H54 (cell line): ENCODE results near the gene SPEN.

ENCODE experiments used
- DNase-seq: peaks from one replicate; pipeline ENCODE4 v3.0.0; 2011; ENCODE audit warnings: low spot score, mixed read lengths; ENCODE audit not compliant: insufficient read length
- FAIRE-seq: peaks from 3 replicates; lab custom pipeline; 2011; peaks lifted over from hg19 to GRCh38; lab: Jason Lieb, UNC
- POLR2A ChIP-seq: IDR thresholded peaks from 2 replicates; pipeline ENCODE4 v1.6.1; 2011; ENCODE audit warnings: low read depth, mild to moderate bottlenecking, low read length

Gene SPEN

DNA sequence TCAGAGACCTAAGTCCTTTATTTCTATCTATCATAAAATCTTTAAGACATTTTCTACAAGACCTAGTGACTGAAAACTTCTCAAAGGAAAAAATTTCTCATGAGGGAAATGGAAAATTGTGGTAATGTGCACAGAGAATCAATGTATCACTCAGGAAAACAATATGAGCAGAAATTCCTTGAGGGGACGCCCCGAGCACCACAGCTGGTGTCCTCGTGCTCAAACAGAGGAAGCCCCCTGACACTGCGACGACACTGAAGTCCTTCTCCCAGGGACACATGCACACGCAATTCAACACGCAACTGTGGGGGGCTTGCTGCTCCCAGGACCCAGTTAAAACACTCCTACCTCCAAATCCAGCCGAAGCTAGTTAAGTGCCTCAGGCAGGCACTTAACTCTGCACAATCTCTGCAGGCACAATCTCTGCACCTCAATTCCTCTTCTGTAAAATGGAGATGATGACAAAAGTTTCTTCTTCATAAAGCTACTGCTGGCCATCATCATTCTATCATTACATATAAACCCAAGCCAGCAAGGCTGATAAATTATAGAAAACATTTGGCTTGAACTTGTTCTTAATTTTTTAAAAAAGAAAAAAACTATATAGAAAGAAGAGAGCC, 112.4 kb downstream of the SPEN start:
- FAIRE-seq (no peak), DNase-seq (no peak)
- TF ChIP-seq POLR2A: no peak

DNA sequence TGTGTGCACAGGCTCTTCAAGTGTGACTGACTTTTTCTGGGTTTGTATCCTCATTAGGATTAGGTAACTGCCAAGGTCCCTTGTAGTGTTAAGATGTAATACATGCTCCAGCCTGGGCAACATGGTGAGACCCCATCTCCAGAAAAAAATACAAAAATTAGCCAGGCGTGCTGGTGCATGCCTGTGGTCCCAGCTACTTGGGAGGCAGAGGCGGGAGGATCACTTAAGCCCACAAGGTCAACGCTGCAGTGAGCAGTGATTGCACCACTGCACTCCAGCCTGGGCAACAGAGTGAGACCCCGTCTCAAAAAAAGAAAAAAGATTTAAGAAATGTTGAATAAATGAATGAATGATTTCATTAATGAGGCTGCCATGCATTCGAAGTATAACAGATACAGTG, 113.3 kb downstream of the SPEN start:
- TF ChIP-seq POLR2A: no peak

DNA sequence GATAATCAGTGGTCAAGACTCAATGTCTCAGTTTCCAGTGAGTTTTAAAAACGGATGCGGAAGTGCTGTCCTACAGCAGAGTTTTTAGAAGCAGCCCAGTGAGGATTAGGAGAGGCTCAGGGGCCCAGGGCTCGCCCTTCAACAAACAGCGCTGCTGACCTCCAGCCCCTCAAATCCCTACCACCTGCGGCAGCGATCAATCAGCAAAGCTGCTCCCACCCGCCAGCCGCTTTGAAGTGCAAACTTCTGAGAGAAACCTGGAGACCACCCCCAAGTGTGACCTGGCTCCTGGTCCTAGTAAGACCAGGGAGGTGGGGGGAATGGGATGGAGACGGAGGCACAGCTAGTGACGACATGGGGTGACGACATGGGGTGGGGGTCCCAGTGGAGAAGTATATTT, 114.0 kb downstream of the SPEN start:
- DNase-seq (no peak), FAIRE-seq (no peak)
- no peak for TF ChIP-seq POLR2A

More for the DNA sequence above, 113.3 kb downstream of the SPEN start:
- FAIRE-seq: no peak
- no peak for DNase-seq

DNA sequence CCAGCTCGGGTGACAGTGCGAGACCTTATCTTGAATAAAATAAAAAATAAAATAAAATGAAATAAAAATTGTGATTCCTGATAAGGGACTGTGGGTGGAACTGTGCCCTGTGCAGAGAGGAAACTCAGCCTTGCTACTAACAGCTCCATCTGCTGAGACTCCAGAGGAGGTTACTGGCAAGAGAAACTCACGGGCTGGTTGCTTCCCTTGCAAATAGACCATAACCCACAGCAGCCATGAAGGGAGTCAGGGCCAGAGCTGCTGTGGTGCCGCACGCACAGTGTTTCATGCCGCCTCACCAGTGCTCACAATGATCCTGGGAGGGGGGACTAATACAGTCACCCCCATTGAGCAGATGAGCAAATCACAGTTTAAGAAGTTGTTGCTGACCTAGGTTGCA, 114.7 kb downstream of the SPEN start:
- DNase-seq (no peak), FAIRE-seq (no peak)
- no peak for TF ChIP-seq POLR2A

DNA sequence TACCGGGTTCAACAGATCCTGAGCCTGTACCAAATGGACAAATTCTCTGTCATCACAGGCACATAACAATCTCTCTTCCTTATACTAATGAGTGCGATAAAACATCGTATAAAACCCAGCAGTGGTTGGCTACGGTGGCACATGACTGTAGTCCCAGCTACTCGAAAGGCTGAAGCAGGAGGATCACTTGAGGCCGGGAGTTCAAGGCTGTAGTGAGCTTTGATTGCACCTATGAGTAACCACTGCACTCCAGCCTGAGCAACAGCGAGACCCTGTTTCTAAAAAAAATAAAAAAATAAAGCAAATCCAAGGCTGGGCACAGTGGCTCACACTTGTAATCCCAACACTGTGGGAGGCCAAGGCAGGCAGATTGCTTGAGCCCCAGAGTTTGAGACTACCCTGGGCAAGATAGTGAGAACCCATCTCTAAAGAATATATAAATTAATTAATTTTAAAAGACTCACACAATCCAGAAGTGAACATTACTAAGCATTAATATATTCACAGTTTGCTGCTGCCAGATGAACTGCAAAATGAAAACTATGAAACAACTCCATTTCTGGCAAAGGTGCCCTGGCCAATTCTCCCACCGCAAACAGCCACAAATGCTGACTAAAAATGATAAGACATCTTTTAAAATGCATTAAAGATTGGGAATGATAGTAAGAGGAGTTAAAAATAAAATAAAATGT, 115.3 kb downstream of the SPEN start:
- FAIRE-seq (no peak), DNase-seq (no peak)
- TF ChIP-seq POLR2A: no peak

DNA sequence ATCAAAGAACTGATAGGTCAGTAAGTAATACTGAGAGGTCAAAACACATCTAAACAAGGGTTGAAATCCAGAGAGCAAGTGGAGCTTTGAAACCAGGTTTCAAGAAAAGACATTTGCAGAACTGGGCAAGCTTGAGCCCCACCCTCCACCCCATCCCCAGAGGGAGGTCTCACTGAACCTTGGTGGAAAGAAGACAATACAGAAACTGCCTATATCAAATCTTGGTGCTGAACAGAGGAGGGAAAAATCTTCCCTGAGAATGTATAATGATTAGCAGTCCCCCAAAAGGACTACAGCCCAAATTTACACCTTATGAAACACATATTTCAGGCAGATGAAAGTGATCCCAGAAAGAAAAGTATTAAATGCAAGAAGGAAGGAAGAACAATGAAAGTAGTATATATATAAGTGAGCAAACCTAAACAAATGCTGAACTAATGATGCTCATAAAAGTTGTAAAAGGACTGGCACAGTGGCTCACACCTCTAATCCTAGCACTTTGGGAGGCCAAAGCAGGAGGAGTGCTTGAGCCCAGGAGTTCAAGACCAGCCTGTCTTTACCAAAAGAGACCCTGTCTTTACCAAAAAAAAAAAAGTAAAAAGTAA, 116.0 kb downstream of the SPEN start:
- no peak for FAIRE-seq
- TF ChIP-seq POLR2A: no peak

DNA sequence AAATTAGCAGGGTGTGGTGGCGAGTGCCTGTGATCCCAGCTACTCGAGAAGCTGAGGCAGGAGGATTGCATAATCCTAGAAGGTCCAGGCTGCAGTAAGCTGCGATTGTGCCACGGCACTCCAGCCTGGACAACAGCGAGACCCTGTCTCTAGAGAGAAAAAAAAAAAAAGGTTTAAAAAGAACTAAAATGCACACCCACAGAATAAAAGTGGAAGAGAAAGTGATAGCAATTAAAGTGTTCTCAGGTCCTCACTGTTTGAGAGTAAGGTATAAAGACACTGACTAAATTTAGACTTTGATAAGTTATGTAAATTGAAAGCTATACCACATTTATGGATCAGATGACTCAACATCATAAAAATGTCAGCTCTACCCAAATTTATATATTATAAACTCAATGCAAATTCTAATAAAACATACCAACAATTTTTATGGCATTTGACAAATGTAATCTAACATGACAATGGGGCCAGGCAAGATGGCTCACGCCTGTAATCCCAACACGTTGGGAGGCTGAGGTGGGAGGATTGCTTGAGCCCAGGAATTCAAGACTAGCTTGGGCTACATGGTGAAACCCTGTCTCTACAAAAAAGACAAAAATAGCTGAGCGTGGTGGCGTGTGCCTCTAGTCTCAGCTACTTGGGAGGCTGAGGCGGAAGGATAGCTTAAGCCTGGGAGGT, 116.6 kb downstream of the SPEN start:
- DNase-seq (no peak), FAIRE-seq (no peak)

More for the DNA sequence above, 116.0 kb downstream of the SPEN start:
- no peak for DNase-seq

DNA sequence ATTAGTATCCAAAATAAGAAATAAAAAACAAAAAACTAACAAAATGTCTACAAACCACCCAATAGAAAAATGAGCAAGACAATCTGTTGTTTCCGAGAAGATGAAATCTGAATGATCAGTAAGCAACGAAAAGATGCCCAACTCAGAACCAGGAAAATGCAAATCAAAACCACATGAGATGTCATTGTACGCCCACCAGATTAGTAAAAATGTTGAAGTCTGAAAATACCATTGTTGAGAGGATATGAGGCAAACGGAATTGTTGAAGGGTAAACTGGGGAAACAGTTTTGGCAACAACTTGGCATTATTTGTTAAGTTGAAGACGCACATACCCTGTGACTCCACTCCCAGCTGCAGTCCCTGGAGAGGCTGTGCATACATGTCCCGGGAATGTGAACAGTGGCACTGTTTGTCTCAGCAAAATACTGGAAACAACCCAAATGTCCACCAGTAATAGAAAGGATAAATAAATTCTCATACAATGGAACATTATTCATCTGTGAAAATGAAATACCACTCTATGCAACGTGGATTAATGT, 117.8 kb downstream of the SPEN start:
- FAIRE-seq: no peak
- no peak for TF ChIP-seq POLR2A
- DNase-seq: no peak

More for the DNA sequence above, 116.6 kb downstream of the SPEN start:
- no peak for TF ChIP-seq POLR2A

DNA sequence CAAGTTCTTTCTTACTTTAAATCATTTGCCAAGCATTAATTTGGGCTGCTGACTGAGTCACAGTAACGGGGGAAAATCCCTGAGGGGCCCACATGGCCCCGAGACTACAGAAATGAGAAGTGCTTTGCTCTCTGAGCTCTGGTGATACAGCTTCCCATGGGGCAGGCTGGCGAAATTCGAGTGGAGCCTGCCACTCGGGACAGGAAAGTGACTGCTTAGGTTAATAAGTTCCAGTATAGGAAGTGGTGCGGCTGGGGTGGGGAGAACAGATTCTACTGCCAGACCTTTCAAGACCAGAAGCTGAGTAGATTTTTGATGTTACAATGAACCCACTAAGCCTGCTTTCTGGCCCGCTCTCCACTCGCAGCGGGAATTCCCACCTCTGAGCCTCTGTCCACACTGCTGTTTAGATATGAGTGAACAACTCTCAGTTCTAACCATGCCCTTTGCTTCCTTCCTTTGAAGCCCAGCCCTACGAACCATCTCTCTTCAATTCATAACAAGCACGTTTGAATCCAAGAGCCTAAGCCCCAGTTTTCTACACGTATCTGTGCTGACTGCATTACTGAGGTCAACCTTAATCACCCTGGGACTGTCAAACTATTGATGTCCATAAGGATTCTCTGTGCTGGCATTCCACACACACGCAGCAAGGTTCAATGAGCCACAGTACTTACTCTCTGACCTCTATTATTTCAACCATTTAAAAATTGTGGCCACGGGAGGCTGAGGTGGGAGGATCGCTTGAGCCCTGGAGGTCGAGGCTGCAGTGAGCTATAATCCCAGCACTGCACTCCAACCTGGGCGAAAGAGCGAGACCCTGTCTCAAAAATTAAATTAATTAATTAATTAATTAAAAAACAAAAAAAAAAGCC, 118.8 kb downstream of the SPEN start:
- FAIRE-seq (no peak), DNase-seq (no peak)
- TF ChIP-seq POLR2A: no peak

DNA sequence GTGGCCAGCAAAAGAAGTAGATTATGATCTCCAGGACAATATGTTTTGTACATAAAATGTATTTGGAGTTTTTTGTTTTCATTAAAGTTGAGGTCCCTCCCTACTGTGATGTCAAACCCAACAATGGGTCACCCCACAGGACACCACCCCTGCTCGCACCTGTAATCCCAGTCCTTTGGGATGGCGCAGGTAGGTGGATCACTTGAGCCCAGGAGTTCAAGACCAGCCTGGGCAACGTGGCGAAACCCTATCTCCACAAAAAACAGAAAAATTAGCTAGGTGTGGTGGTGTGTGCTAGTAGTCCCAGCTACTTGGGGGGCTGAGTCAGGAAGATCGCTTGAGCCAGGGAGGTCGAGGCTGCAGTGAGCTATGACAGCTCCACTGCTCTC, 119.4 kb downstream of the SPEN start:
- no peak for DNase-seq
- no peak for FAIRE-seq
- TF ChIP-seq POLR2A: no peak

DNA sequence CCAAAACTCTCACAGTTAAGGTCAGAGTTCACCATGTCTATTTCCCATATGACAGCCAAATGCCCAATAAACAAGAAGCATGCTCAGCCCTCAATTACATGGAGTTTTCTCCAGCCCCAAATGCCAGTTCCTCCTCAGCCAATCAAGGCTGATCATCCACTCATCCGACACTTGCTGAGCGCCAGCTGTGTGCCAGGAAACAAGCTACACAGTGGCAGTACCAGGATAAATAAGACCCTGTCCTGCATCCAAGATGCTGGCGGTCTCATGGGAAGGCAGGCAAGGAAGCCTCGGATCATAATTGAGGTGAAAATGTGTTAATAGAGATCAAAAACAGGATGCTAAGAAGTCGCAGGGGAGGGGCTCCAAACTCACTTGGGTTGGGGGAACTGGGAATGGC, 120.7 kb downstream of the SPEN start:
- TF ChIP-seq POLR2A: no peak
- DNase-seq: no peak
- no peak for FAIRE-seq

DNA sequence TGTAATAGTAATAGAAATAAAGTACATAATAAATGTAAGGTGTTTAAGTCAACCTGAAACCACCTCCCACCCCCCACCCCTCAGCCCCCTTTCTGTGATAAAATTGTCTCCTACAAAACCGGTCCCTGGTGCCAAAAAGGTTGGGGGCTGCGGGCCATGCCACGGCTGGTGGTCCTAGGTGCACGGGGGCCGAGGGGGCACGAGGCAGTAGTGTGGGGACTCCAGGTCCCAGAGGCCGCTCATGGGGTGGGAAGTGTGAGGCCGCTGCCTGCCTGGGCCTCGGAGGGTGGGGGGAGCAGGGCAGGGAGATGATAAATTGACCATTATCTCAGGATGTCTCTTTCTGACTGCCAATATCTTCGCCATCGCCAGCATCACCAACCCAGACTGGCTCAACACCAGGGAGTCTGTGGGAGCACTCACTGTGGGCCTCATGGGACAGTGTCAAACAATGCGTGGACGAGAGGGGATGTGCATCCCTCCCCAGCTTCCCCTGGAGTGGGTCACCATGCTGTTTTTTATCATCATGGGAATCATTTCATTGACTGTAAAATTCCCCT, 121.9 kb downstream of the SPEN start:
- no peak for TF ChIP-seq POLR2A
- FAIRE-seq (no peak), DNase-seq (no peak)

DNA sequence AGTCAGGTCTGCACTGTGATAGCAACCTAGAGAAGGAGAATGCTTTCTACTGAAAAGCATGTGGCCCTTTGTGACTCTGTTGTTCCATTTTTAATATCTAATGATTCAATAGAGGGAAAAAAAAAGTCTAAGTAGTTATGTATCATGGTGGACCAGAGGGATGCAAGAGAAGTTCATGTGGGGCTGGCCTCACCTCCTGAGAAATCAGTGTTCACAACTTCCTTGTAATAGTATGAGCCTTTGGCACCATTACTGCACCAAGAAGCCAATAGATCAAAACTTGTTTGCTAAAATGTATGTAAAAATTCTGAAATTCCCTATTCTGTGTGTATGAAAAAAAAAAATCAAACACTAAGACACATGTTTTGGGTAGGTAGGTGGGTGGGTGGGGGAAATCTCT, 123.4 kb downstream of the SPEN start:
- no peak for TF ChIP-seq POLR2A
- FAIRE-seq (no peak), DNase-seq (no peak)

DNA sequence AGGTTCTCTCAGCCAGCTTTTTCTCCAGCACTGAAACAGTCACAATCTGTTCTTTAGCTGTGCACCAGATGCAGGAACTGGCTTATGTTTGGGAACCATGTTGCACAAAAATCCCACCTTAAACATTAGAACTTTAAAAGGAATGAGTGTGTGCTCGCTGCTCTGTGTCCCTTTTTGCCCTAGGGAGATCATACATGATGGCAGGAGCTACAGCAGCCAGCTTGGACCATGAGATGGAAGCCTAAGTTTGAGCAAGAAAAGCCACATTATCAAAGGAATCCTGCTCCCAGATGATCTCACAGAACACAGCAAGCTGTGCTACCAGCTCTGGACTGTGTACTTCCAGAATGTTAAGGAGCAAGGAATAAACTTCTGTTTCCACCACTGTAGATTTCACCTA, 124.9 kb downstream of the SPEN start:
- DNase-seq: no peak
- no peak for FAIRE-seq
- TF ChIP-seq POLR2A: no peak
